Right lobe of liver (tissue), 6 donors: ENCODE data around the gene GNL3. TPM values are rescaled to one million over a fixed set of nuclear protein-coding genes. Genes with fewer than 3 reads are reported as not detected.

ENCODE experiments used
- ATAC-seq, 4 donors: fragments of 200-7000 bp; cut with Tn5 transposase; one replicate each; pipeline ENCODE4 v1.9.1; 2020; ENCODE audit warnings: mild to moderate bottlenecking in 4 of 4, moderate library complexity in 4 of 4
- DNase-seq, 3 donors: peaks; one replicate each; pipeline ENCODE4 v3.0.0-alpha.2; 2020
- H3K27ac ChIP-seq, 3 donors: fragments of 200-600 bp; one replicate each; pipeline ENCODE4 v1.8.0; 2022
- H3K27me3 ChIP-seq, 2 donors: fragments of 200-600 bp; one replicate each; pipeline ENCODE4 v1.8.0; 2022
- H3K36me3 ChIP-seq, 4 donors: fragments of 200-600 bp; sonication (generic) in 1 of 4; one replicate each; pipeline versions ENCODE4 v1.5.1 to v1.8.0; 2017 to 2022; ENCODE audit warnings: control low read depth in 1 of 4
- H3K4me1 ChIP-seq, 4 donors: fragments of 200-600 bp; sonication (generic) in 1 of 4; one replicate each; pipeline versions ENCODE4 v1.5.1 to v1.8.0; 2017 to 2022; ENCODE audit warnings: control low read depth in 1 of 4
- H3K4me3 ChIP-seq, 3 donors: fragments of 200-600 bp; one replicate each; pipeline ENCODE4 v1.8.0; 2022
- H3K9me3 ChIP-seq, 4 donors: fragments of 200-600 bp; sonication (generic) in 1 of 4; one replicate each; pipeline versions ENCODE4 v1.5.1 to v1.8.0; 2017 to 2022; ENCODE audit warnings: control low read depth in 1 of 4
- CTCF ChIP-seq, 4 donors: fragments of 200-600 bp in 3 of 4; fragments of 450-650 bp in 1 of 4; IDR thresholded peaks; one replicate each; pipeline versions ENCODE4 v1.5.1 to v1.8.0; 2016 to 2022; ENCODE audit warnings: antibody characterized with exemption in 4 of 4, mild to moderate bottlenecking in 2 of 4
- POLR2A ChIP-seq: fragments of 450-650 bp; IDR thresholded peaks from one replicate; pipeline ENCODE4 v1.6.1; 2017; ENCODE audit warnings: antibody characterized with exemption, mild to moderate bottlenecking
- WGBS: methylation state at CpG from one replicate; pipeline ENCODE4 v1.1.6; 2018; ENCODE audit warnings: low coverage, low lambda C conversion rate; ENCODE audit not compliant: insufficient coverage; ENCODE audit errors: missing lambda C conversion rate; 5-methylcytosine and 5-hydroxymethylcytosine counted together
- intact Hi-C, 2 donors: fragments of 100-400 bp; cut with DNase I; formaldehyde crosslinking; loops; one replicate each; pipeline versions ENCODE4 v1.11.2 to v1.14.1; 2022
- total RNA-seq, 6 experiments: library from RNA; depleted of rRNA in 2 of 6; stranded (reverse); fragments of >200 nt in 2 of 6; fragmentation: NEBNext Ultra II Directional in 3 of 6; extraction: Animal tissue kit (Norgen Biotek cat#: 25700) in 3 of 6; gene quantifications; one replicate each; pipeline versions ENCODE4 v1.1.0 to v1.2.4, GENCODE V29; 2016 to 2023
- donor health status: DM: no; HTN: yes; CAD: no.
- donor health status: DM: no; HTN: no; CAD: no.
- donor health status: DM: no; HTN: no; CAD: no.
- donor health status: DM: no; HTN: yes; CAD: no.
- donor health status: DM: no; HTN: yes; CAD: no.

Gene GNL3
- total RNA-seq, 6 experiments from 2014 or later, result 20.0 to 86.2 (median 41.7) TPM

- Histone ChIP-seq H3K4me3 (no peak overlapping the region), H3K27me3 (no peaks in the 10 kb centered on the region), H3K4me1 (peaks cover 0 to 32% (median 11%) of the 10 kb centered on the region in 4 donors), H3K36me3 (peaks cover 0 to 16% (median 8%) of the 10 kb centered on the region in 4 donors), H3K9me3 (no peaks in the 10 kb centered on the region), H3K27ac (peak overlapping the region in 1 of 3 donors; percentile 82)
- DNase-seq, result no peak
- 67% methylated on average over 5 of the region's 7 CpGs for WGBS
- no peak for ATAC-seq
- intact Hi-C loops, result no loop called here
- TF ChIP-seq POLR2A (no peak), CTCF (IDR thresholded peaks at IDR 0.05) (no peak)
Measured at GRCh38 chr3:52703341-52703740, 17.5 kb downstream of the GNL3 start.

- intact Hi-C loops, result no loop called here
- Histone ChIP-seq H3K4me3 (peak overlapping the region; percentile 89 to 95 (median 91)), H3K27me3 (no peaks in the 10 kb centered on the region), H3K9me3 (no peaks in the 10 kb centered on the region), H3K27ac (peak overlapping the region; percentile 66 to 82 (median 66)), H3K4me1 (peaks cover 0 to 32% (median 11%) of the 10 kb centered on the region in 4 donors), H3K36me3 (peaks cover 0 to 11% (median 4%) of the 10 kb centered on the region in 4 donors)
- ATAC-seq (peak; percentile 47 to 76 (median 69)), DNase-seq (peak; percentile 30 to 91 (median 82))
- TF ChIP-seq CTCF (IDR thresholded peaks at IDR 0.05) (no peak), POLR2A (no peak)
- WGBS, result 2% methylated on average over 11 of the region's 22 CpGs
Measured at GRCh38 chr3:52704611-52705437, 19.0 kb downstream of the GNL3 start.

- Histone ChIP-seq H3K27me3 (no peaks in the 10 kb centered on the region), H3K27ac (peak overlapping the region; percentile 66 to 82 (median 66)), H3K4me1 (peaks cover 0 to 32% (median 11%) of the 10 kb centered on the region in 4 donors), H3K9me3 (no peaks in the 10 kb centered on the region), H3K4me3 (peak overlapping the region; percentile 89 to 95 (median 91)), H3K36me3 (peaks cover 0 to 11% (median 4%) of the 10 kb centered on the region in 4 donors)
- ATAC-seq (no peak), DNase-seq (no peak)
- intact Hi-C loops, result no loop called here
- TF ChIP-seq CTCF (IDR thresholded peaks at IDR 0.05), result no peak
- WGBS, result 0% methylated on average over 9 of the region's 25 CpGs
Measured at GRCh38 chr3:52705438-52705687, 19.5 kb downstream of the GNL3 start.

GRCh38 chr3:52705688-52706686, 20.2 kb downstream of the GNL3 start, which contains the start of the genes GLT8D1 and SPCS1:
TSS of gene GLT8D1 (minus strand) at chr3:52705791. CDS start at chr3:52700460, 5,331 bp downstream.
TSS of gene SPCS1 (plus strand) at chr3:52706106. CDS start at chr3:52706247, 141 bp downstream.
- intact Hi-C loops, result no loop called here
- Histone ChIP-seq H3K27ac (peak within 1 kb of the TSS; percentile 66 to 82 (median 66)), H3K4me1 (peaks cover 0 to 32% (median 11%) of the 10 kb centered on the region in 4 donors), H3K4me3 (peak within 1 kb of the TSS; percentile 89 to 95 (median 91)), H3K36me3 (peaks cover 0 to 11% (median 4%) of the 10 kb centered on the region in 4 donors), H3K27me3 (no peaks in the 10 kb centered on the region), H3K9me3 (no peaks in the 10 kb centered on the region)
- TF ChIP-seq CTCF (IDR thresholded peaks at IDR 0.05), result peak in 1 of 4 donors; percentile 5
- peak; percentile 67 for TF ChIP-seq POLR2A
- DNase-seq (peak; percentile 90 to 91 (median 91)), ATAC-seq (peak; percentile 86 to 93 (median 89))
- WGBS, result 0% methylated on average over 14 of the region's 94 CpGs
